SK-N-SH (cell line): Measurements from ENCODE around the gene RNF217.

Experiments
- POLR2AphosphoS5 ChIP-seq: IDR thresholded peaks from 2 replicates; pipeline ENCODE4 v1.6.1; 2012; ENCODE audit warnings: low read depth, low read length
- TF ChIP-seq, protein P1 (sequence below): fragments of 200-600 bp; sonication (generic); IDR thresholded peaks from 2 replicates; pipeline ENCODE4 v1.6.1; 2017; ENCODE audit warnings: antibody characterized with exemption, mild to moderate bottlenecking, moderate library complexity
- TF ChIP-seq, protein P2 (sequence below): IDR thresholded peaks from 2 replicates; pipeline ENCODE4 v1.4.0; 2012; ENCODE audit warnings: low read depth

DNA sequence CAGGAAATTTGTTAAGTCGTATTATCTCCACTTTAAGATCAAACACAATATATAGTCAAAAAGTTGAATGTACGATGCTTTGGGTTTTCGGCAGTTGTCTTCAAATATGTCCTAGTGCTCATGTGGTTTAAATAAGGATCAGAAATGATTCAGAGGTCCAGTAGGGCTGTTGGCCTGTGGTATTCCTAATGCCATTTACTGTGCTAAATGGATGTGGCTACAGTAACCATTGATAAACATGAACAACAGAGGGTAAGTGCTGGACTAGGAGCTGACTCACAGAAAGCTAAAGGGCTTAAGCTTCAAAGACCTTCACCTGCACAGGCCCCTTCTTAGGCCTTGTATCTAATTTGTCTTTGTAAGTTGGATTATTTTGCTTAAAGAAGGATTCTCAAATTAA, 110.8 kb downstream of the RNF217 start:
- TF ChIP-seq POLR2AphosphoS5: no peak
- TF ChIP-seq, protein P1, sequence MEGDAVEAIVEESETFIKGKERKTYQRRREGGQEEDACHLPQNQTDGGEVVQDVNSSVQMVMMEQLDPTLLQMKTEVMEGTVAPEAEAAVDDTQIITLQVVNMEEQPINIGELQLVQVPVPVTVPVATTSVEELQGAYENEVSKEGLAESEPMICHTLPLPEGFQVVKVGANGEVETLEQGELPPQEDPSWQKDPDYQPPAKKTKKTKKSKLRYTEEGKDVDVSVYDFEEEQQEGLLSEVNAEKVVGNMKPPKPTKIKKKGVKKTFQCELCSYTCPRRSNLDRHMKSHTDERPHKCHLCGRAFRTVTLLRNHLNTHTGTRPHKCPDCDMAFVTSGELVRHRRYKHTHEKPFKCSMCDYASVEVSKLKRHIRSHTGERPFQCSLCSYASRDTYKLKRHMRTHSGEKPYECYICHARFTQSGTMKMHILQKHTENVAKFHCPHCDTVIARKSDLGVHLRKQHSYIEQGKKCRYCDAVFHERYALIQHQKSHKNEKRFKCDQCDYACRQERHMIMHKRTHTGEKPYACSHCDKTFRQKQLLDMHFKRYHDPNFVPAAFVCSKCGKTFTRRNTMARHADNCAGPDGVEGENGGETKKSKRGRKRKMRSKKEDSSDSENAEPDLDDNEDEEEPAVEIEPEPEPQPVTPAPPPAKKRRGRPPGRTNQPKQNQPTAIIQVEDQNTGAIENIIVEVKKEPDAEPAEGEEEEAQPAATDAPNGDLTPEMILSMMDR: no peak
- TF ChIP-seq, protein P2, sequence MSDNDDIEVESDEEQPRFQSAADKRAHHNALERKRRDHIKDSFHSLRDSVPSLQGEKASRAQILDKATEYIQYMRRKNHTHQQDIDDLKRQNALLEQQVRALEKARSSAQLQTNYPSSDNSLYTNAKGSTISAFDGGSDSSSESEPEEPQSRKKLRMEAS: no peak
